ENCODE results near the gene GLIS1. TPM values are rescaled to one million over a fixed set of nuclear protein-coding genes. Genes with fewer than 3 reads are reported as not detected.

Gene GLIS1
- total and polyA plus RNA-seq, 2 experiments from 2014 or later, result 0.26 to 0.31 TPM

DNA sequence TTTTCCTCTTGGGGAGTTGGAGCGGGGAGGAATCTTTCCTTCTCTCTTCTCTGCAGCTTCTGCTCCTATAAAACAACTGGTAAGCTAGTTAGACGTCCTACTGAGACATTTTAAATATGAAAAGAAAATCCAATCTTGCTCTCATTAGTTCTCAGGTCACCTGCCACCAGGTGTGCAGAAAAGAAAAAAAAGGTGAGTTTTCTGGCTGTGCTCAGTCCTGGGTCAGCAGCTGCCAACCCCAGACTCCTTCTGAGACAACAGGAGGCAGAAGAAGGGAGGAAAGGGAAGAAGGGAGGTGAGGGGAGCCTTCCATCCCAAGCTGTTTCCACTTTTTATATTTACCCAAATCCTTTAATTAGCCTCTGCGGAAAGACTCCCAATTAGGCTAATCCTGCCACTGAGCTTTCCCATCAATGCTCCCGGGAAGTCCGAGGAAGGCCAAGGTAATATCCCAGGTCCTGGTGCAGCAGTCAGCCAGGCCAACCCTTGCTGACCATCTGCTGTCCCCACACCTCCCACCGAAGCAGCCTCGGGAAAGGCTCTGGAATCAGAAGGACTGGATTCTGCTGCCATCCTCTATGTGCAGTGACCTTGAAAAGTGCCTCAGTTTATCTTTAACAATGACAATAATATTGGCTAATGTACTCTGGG lies 33.4 kb downstream of the GLIS1 start (continued):
- TF ChIP-seq, protein P1, sequence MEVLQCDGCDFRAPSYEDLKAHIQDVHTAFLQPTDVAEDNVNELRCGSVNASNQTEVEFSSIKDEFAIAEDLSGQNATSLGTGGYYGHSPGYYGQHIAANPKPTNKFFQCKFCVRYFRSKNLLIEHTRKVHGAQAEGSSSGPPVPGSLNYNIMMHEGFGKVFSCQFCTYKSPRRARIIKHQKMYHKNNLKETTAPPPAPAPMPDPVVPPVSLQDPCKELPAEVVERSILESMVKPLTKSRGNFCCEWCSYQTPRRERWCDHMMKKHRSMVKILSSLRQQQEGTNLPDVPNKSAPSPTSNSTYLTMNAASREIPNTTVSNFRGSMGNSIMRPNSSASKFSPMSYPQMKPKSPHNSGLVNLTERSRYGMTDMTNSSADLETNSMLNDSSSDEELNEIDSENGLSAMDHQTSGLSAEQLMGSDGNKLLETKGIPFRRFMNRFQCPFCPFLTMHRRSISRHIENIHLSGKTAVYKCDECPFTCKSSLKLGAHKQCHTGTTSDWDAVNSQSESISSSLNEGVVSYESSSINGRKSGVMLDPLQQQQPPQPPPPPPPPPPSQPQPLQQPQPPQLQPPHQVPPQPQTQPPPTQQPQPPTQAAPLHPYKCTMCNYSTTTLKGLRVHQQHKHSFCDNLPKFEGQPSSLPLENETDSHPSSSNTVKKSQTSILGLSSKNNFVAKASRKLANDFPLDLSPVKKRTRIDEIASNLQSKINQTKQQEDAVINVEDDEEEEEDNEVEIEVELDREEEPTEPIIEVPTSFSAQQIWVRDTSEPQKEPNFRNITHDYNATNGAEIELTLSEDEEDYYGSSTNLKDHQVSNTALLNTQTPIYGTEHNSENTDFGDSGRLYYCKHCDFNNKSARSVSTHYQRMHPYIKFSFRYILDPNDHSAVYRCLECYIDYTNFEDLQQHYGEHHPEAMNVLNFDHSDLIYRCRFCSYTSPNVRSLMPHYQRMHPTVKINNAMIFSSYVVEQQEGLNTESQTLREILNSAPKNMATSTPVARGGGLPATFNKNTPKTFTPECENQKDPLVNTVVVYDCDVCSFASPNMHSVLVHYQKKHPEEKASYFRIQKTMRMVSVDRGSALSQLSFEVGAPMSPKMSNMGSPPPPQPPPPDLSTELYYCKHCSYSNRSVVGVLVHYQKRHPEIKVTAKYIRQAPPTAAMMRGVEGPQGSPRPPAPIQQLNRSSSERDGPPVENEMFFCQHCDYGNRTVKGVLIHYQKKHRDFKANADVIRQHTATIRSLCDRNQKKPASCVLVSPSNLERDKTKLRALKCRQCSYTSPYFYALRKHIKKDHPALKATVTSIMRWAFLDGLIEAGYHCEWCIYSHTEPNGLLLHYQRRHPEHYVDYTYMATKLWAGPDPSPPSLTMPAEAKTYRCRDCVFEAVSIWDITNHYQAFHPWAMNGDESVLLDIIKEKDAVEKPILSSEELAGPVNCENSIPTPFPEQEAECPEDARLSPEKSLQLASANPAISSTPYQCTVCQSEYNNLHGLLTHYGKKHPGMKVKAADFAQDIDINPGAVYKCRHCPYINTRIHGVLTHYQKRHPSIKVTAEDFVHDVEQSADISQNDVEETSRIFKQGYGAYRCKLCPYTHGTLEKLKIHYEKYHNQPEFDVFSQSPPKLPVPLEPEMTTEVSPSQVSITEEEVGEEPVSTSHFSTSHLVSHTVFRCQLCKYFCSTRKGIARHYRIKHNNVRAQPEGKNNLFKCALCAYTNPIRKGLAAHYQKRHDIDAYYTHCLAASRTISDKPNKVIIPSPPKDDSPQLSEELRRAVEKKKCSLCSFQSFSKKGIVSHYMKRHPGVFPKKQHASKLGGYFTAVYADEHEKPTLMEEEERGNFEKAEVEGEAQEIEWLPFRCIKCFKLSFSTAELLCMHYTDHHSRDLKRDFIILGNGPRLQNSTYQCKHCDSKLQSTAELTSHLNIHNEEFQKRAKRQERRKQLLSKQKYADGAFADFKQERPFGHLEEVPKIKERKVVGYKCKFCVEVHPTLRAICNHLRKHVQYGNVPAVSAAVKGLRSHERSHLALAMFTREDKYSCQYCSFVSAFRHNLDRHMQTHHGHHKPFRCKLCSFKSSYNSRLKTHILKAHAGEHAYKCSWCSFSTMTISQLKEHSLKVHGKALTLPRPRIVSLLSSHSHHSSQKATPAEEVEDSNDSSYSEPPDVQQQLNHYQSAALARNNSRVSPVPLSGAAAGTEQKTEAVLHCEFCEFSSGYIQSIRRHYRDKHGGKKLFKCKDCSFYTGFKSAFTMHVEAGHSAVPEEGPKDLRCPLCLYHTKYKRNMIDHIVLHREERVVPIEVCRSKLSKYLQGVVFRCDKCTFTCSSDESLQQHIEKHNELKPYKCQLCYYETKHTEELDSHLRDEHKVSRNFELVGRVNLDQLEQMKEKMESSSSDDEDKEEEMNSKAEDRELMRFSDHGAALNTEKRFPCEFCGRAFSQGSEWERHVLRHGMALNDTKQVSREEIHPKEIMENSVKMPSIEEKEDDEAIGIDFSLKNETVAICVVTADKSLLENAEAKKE (CRISPR knock-in tag; IDR thresholded peaks at IDR 0.05), result no peak
- TF ChIP-seq JUNB (IDR thresholded peaks at IDR 0.05; ENCODE audit: unreplicated experiment) (no peak), EZH2phosphoT487 (IDR thresholded peaks at IDR 0.05; ENCODE audit: unreplicated experiment) (no peak), ZNF114 (CRISPR knock-in tag; IDR thresholded peaks at IDR 0.05) (no peak)

DNA sequence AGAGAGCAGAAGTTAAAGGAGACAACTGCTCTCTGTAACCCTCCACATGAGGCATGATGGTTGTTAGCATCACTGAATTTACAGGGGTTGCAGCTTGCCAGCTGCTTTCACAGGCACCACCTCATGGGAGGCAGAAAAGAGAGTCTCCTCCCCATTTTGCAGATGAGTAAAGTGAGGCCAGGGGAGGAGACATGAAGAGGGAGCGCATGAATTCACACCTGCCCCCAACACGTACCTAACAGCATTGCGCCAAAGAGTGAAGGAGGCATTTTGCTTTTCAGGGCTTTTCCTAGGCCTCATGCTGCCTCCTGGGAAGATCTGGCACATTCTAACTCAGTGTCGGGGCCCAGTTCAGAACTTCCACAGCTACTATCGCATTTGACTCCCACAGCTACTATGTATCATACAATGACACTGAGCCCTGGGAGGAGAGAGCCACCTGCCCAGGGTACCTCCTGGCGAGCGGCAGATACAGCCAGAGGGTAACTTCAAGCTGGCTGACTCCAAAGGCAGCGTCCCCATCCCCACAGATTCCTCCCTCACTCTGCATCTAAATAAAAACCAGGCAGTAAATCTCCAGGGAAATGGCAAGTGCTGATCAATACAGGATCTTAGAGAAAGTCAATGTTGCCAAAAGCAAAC lies 34.0 kb downstream of the GLIS1 start:
- H3K79me2 ChIP-seq (replicated peaks; ENCODE audit: insufficient read depth), result no peaks in the 10 kb centered on the region
- Mint-ChIP-seq H3K4me3 (peak overlapping the region; percentile 56), H3K27me3 (ENCODE audit: insufficient read depth, low read depth, poor library complexity) (peaks cover 10% of the 10 kb centered on the region), H3K36me3 (ENCODE audit: low read depth) (no peaks in the 10 kb centered on the region), H3K9me3 (no peaks in the 10 kb centered on the region; the same call in 2 of the 3 replicates), H3K4me1 (peaks cover 53% of the 10 kb centered on the region), H3K27ac (peak overlapping the region; percentile 90)
- H3K36me3 ChIP-seq (ENCODE audit: insufficient read depth), result no peaks in the 10 kb centered on the region
- H2AFZ ChIP-seq, result peak overlapping the region; percentile 13; the same call in 1 of the 2 replicates
- no peaks in the 10 kb centered on the region for H4K20me1 ChIP-seq (replicated peaks; ENCODE audit: insufficient read depth)
- ATAC-seq (peak; percentile 74), DNase-seq (ENCODE audit: low spot score) (peak; percentile 50)
- peak overlapping the region; percentile 34 for H3K4me2 ChIP-seq
- H3F3A ChIP-seq (replicated peaks; ENCODE audit: low read depth), result peaks cover 13% of the 10 kb centered on the region; the same call in 1 of the 2 replicates
- H3K9me2 ChIP-seq (ENCODE audit: insufficient read depth), result no peaks in the 10 kb centered on the region
- H3K4me3 ChIP-seq, result peak overlapping the region; percentile 23; the same call in 1 of the 2 replicates
- H3K27me3 ChIP-seq (ENCODE audit: insufficient read depth), result no peaks in the 10 kb centered on the region
- H3K27ac ChIP-seq (ENCODE audit: low read depth), result peak overlapping the region; percentile 71
- peaks cover 38% of the 10 kb centered on the region for H3K4me1 ChIP-seq (ENCODE audit: insufficient read depth)
- TF ChIP-seq ZNF114 (CRISPR knock-in tag; IDR thresholded peaks at IDR 0.05), result no peak
- no peak for TF ChIP-seq NANOG (IDR thresholded peaks at IDR 0.05; ENCODE audit: borderline replicate concordance)
- TF ChIP-seq STAT1 (IDR thresholded peaks at IDR 0.05; ENCODE audit: unreplicated experiment), result no peak
- TF ChIP-seq, protein P2, sequence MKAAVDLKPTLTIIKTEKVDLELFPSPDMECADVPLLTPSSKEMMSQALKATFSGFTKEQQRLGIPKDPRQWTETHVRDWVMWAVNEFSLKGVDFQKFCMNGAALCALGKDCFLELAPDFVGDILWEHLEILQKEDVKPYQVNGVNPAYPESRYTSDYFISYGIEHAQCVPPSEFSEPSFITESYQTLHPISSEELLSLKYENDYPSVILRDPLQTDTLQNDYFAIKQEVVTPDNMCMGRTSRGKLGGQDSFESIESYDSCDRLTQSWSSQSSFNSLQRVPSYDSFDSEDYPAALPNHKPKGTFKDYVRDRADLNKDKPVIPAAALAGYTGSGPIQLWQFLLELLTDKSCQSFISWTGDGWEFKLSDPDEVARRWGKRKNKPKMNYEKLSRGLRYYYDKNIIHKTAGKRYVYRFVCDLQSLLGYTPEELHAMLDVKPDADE (IDR thresholded peaks at IDR 0.05), result no peak
- TF ChIP-seq, protein P3, sequence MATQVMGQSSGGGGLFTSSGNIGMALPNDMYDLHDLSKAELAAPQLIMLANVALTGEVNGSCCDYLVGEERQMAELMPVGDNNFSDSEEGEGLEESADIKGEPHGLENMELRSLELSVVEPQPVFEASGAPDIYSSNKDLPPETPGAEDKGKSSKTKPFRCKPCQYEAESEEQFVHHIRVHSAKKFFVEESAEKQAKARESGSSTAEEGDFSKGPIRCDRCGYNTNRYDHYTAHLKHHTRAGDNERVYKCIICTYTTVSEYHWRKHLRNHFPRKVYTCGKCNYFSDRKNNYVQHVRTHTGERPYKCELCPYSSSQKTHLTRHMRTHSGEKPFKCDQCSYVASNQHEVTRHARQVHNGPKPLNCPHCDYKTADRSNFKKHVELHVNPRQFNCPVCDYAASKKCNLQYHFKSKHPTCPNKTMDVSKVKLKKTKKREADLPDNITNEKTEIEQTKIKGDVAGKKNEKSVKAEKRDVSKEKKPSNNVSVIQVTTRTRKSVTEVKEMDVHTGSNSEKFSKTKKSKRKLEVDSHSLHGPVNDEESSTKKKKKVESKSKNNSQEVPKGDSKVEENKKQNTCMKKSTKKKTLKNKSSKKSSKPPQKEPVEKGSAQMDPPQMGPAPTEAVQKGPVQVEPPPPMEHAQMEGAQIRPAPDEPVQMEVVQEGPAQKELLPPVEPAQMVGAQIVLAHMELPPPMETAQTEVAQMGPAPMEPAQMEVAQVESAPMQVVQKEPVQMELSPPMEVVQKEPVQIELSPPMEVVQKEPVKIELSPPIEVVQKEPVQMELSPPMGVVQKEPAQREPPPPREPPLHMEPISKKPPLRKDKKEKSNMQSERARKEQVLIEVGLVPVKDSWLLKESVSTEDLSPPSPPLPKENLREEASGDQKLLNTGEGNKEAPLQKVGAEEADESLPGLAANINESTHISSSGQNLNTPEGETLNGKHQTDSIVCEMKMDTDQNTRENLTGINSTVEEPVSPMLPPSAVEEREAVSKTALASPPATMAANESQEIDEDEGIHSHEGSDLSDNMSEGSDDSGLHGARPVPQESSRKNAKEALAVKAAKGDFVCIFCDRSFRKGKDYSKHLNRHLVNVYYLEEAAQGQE (IDR thresholded peaks at IDR 0.05; ENCODE audit: unreplicated experiment), result no peak
- no peak for TF ChIP-seq EZH2phosphoT487 (IDR thresholded peaks at IDR 0.05; ENCODE audit: unreplicated experiment)
- TF ChIP-seq JUNB (IDR thresholded peaks at IDR 0.05; ENCODE audit: unreplicated experiment), result no peak
- no peak for TF ChIP-seq EZH2 (IDR thresholded peaks at IDR 0.05; ENCODE audit: low read depth, unreplicated experiment)
- TF ChIP-seq ZNF331 (CRISPR knock-in tag; IDR thresholded peaks at IDR 0.05; ENCODE audit: low read depth), result no peak

Measured in GM23338 (cell line).